Naive thymus-derived CD4-positive, alpha-beta T cell (primary cell): Measurements from ENCODE around the gene RRP15. TPM values are rescaled to one million over a fixed set of nuclear protein-coding genes. Genes with fewer than 3 reads are reported as not detected.

Experiments
- ATAC-seq: fragments of 150-1000 bp; cut with Tn5 transposase; 2 replicates; pipeline ENCODE4 v1.10.0; 2021; ENCODE audit warnings: mild to moderate bottlenecking, moderate library complexity
- CTCF ChIA-PET: fragments of 350-600 bp; sonication (Branson Sonifier 250); formaldehyde crosslinking; loops from one replicate; lab custom pipeline; 2021; ENCODE audit warnings: antibody characterized with exemption; lab: Charles Lee
- POLR2A ChIA-PET: fragments of 350-600 bp; sonication (Branson Sonifier 250); formaldehyde crosslinking; loops from one replicate; lab custom pipeline; 2021; ENCODE audit warnings: antibody characterized with exemption, inconsistent platforms; lab: Charles Lee
- DNase-seq, 9 donors: peaks; one replicate each; pipeline versions ENCODE4 v3.0.0 to v3.0.0-alpha.2; 2020 to 2022; ENCODE audit warnings: mixed read lengths in 1 of 9
- H3K27ac ChIP-seq: one replicate; pipeline ENCODE4 v1.7.0; 2013; ENCODE audit warnings: mild to moderate bottlenecking, low read depth, low read length, moderate library complexity
- H3K27me3 ChIP-seq, 2 donors: one replicate each; pipeline ENCODE4 v1.7.0; 2013; ENCODE audit warnings: low read length in 2 of 2, mild to moderate bottlenecking in 2 of 2, moderate library complexity in 2 of 2; ENCODE audit not compliant: control insufficient read depth in 2 of 2, insufficient read depth in 2 of 2
- H3K36me3 ChIP-seq, 3 experiments: 1 replicate in 2 of 3; 2 replicates in 1 of 3; pipeline ENCODE4 v1.7.0; 2013; ENCODE audit warnings: low read length in 3 of 3, mild to moderate bottlenecking in 3 of 3, moderate library complexity in 1 of 3; ENCODE audit not compliant: insufficient read depth in 3 of 3, control insufficient read depth in 2 of 3
- H3K4me1 ChIP-seq, 2 donors: one replicate each; pipeline ENCODE4 v1.7.0; 2013; ENCODE audit warnings: low read length in 2 of 2, mild to moderate bottlenecking in 2 of 2, moderate library complexity in 1 of 2; ENCODE audit not compliant: control insufficient read depth in 2 of 2, insufficient read depth in 2 of 2
- H3K4me3 ChIP-seq: 2 replicates; pipeline ENCODE4 v1.7.0; 2013; ENCODE audit warnings: mild to moderate bottlenecking, low read length
- H3K9me3 ChIP-seq, 3 experiments: 1 replicate in 2 of 3; 2 replicates in 1 of 3; pipeline ENCODE4 v1.7.0; 2013; ENCODE audit warnings: low read length in 3 of 3; ENCODE audit not compliant: control insufficient read depth in 2 of 3
- H3K27ac Mint-ChIP-seq, 9 donors: one replicate each; pipeline ENCODE4 v1.8.0; 2020 to 2022; ENCODE audit warnings: mixed read lengths in 9 of 9, mild to moderate bottlenecking in 8 of 9, moderate library complexity in 5 of 9, inconsistent platforms in 2 of 9
- H3K27me3 Mint-ChIP-seq, 5 donors: one replicate each; pipeline ENCODE4 v1.8.0; 2021 to 2022; ENCODE audit warnings: mixed read lengths in 5 of 5, mild to moderate bottlenecking in 1 of 5
- H3K36me3 Mint-ChIP-seq, 5 donors: one replicate each; pipeline ENCODE4 v1.8.0; 2020 to 2022; ENCODE audit warnings: mixed read lengths in 5 of 5, mild to moderate bottlenecking in 3 of 5, inconsistent platforms in 1 of 5
- H3K4me1 Mint-ChIP-seq, 7 donors: one replicate each; pipeline ENCODE4 v1.8.0; 2020 to 2022; ENCODE audit warnings: mixed read lengths in 7 of 7, mild to moderate bottlenecking in 3 of 7, inconsistent platforms in 1 of 7
- H3K4me3 Mint-ChIP-seq, 10 donors: one replicate each; pipeline ENCODE4 v1.8.0; 2020 to 2022; ENCODE audit warnings: mild to moderate bottlenecking in 10 of 10, mixed read lengths in 10 of 10, moderate library complexity in 6 of 10, inconsistent platforms in 2 of 10
- H3K9me3 Mint-ChIP-seq, 11 donors: one replicate each; pipeline ENCODE4 v1.8.0; 2020 to 2022; ENCODE audit warnings: mixed read lengths in 11 of 11, mild to moderate bottlenecking in 4 of 11, inconsistent platforms in 1 of 11, moderate library complexity in 1 of 11
- intact Hi-C, 2 donors: fragments of 100-400 bp; cut with micrococcal nuclease; formaldehyde crosslinking; loops; one replicate each; pipeline ENCODE4 v1.15.1; 2023
- polyA plus RNA-seq, 2 donors: library from polyadenylated mRNA; unstranded; fragments of 300-500 nt; fragmentation: Illumina TruSeq; gene quantifications; one replicate each; pipeline ENCODE4 v1.2.3, GENCODE V29; 2021
- total RNA-seq, 6 experiments: library from RNA in 5 of 6; stranded (reverse) in 5 of 6; gene quantifications; 1 replicate in 5 of 6; 2 replicates in 1 of 6; pipeline ENCODE4 v1.2.3 and lab custom pipeline; 2021 to 2026

The RRP15 gene
- total and polyA plus RNA-seq, 7 experiments from 2014 or later, result 12.4 to 19.0 (median 17.7) TPM

DNA sequence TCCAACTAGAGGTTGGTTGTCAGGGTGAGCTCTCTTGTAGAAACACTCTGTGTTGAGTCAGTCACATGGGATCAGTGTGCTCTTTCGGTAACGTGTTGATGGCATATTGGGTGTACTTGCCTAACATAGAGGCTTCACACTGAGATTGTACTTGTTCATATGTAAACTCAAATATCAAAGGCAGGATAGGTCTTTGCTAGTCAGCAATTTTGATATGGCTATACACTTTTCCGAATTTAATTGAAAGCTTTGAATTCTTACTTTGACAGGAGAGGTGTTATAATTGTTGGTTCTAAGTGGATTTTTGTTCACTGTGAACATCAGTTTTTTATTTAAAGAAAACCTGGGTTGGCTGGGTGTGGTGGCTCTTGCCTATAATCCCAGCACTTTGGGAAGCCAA lies 43.7 kb downstream of the RRP15 start:
- ChIA-PET CTCF (no interaction called here), POLR2A (no interaction called here)
- Histone ChIP-seq H3K4me1 (no peaks in the 10 kb centered on the region), H3K27ac (no peak overlapping the region), H3K27me3 (no peaks in the 10 kb centered on the region), H3K4me3 (no peak overlapping the region), H3K36me3 (peaks cover 0 to 14% (median 0%) of the 10 kb centered on the region in 3 experiments), H3K9me3 (no peaks in the 10 kb centered on the region)
- Mint-ChIP-seq H3K27ac (peak overlapping the region in 1 of 9 donors; percentile 13), H3K27me3 (no peaks in the 10 kb centered on the region), H3K36me3 (peaks cover 0 to 35% (median 11%) of the 10 kb centered on the region in 5 donors), H3K4me1 (peaks cover 0 to 3% (median 0%) of the 10 kb centered on the region in 7 donors), H3K4me3 (no peak overlapping the region), H3K9me3 (peaks cover 0 to 3% (median 0%) of the 10 kb centered on the region in 11 donors)
- DNase-seq (no peak), ATAC-seq (no peak)
- intact Hi-C loops, result no loop called here

DNA sequence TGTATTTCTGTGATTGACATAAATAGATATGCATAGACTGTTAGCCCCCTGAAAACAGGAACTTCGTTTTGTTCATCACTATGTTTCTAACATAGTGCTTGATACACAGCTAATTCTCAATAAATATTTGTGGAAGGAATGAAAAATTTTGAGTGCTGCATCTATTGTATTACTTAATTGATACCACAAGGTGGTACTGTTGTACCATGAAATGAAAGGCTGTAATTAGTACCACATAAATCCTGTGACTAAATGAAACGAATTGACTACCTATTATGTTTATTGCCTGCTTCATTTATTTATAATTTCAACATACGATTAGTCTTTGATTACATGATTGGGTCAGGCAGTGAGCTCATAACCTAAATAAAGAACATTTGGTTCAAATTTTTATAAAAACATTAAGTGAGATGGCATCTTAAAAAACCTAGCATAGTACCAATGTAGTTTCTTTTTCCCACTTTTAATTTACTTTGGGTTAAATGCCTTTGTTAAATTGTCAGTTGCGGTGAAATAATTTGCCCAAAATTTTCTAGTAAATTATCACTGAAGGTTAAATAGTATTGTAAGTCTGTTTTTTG lies 45.0 kb downstream of the RRP15 start:
- ChIA-PET CTCF (interaction anchor here (0.6 to 1.1 kb wide), 3 partner anchors 9 to 1449 kb away, joined by 3 read pairs; no protein-coding TSS in a partner anchor), POLR2A (no interaction called here)
- Histone ChIP-seq H3K4me1 (no peaks in the 10 kb centered on the region), H3K27ac (no peak overlapping the region), H3K36me3 (peaks cover 0 to 3% (median 0%) of the 10 kb centered on the region in 3 experiments), H3K9me3 (no peaks in the 10 kb centered on the region), H3K27me3 (no peaks in the 10 kb centered on the region), H3K4me3 (no peak overlapping the region)
- Mint-ChIP-seq H3K4me1 (peaks cover 0 to 3% (median 0%) of the 10 kb centered on the region in 7 donors), H3K4me3 (no peak overlapping the region), H3K27me3 (no peaks in the 10 kb centered on the region), H3K9me3 (peaks cover 0 to 3% (median 0%) of the 10 kb centered on the region in 11 donors), H3K27ac (no peak overlapping the region), H3K36me3 (peaks cover 0 to 30% (median 16%) of the 10 kb centered on the region in 5 donors)
- intact Hi-C loops, result loop anchor here (1.0 to 5.0 kb wide), 7 partner anchors 21 to 1482 kb away; no protein-coding TSS in a partner anchor
- ATAC-seq (peak; percentile 73), DNase-seq (peak in 4 of 9 donors; percentile 17 to 41 (median 32))

DNA sequence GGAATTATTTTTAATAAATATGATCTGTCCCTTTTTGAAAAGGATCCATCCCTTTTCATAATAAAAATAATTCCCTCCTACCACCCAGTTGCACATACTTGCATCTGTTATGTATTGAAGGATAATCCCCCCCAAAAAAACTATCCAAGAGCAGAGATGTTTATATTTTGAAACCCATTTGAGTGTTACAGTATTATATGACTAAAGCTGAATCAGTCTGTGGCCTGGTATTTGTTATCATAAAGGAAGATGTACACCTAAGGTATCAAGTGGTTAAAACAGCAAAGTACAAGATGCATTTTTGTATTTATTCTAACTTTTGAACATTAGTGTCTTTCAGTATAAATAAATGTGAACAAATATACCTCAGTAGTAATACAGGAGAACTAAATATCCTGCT lies 47.3 kb downstream of the RRP15 start:
- intact Hi-C loops, result loop anchor here in 1 of 2 donors (5.0 kb wide), 2 partner anchors 1330 to 1480 kb away; no protein-coding TSS in a partner anchor
- DNase-seq, result no peak
- Histone ChIP-seq H3K27ac (no peak overlapping the region), H3K4me1 (no peaks in the 10 kb centered on the region), H3K9me3 (no peaks in the 10 kb centered on the region), H3K27me3 (no peaks in the 10 kb centered on the region), H3K36me3 (peaks cover 0 to 3% (median 0%) of the 10 kb centered on the region in 3 experiments), H3K4me3 (no peak overlapping the region)
- no peak for ATAC-seq
- peaks cover 0 to 27% (median 10%) of the 10 kb centered on the region in 5 donors for H3K36me3 Mint-ChIP-seq
- H3K27me3 Mint-ChIP-seq, result no peaks in the 10 kb centered on the region
- POLR2A ChIA-PET, result no interaction called here
- CTCF ChIA-PET, result no interaction called here
- no peak overlapping the region for H3K27ac Mint-ChIP-seq
- no peaks in the 10 kb centered on the region for H3K4me1 Mint-ChIP-seq
- H3K9me3 Mint-ChIP-seq, result peaks cover 0 to 2% (median 0%) of the 10 kb centered on the region in 11 donors
- H3K4me3 Mint-ChIP-seq, result no peak overlapping the region

DNA sequence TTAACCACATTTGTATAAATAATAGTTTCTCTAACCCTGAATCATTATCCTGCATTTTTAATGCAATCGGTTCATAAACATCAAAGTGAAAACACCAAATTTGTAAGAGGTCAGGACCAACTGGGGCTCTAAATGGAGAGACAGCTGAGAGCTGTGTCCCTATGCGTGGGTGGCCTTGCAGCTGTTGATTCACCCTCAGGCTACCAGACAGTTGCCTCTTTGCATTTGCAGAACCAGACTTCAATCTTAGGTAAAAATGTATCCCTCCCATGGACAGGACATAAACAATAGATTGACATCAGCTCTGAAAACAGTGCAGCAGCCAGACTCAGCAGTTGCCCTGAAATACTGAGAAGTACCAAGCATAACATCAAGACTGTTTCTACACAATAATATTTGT lies 51.2 kb downstream of the RRP15 start:
- H3K9me3 Mint-ChIP-seq, result no peaks in the 10 kb centered on the region
- no peaks in the 10 kb centered on the region for H3K4me1 Mint-ChIP-seq
- H3K4me1 ChIP-seq, result no peaks in the 10 kb centered on the region
- no peak overlapping the region for H3K27ac ChIP-seq
- H3K36me3 Mint-ChIP-seq, result peaks cover 0 to 27% (median 16%) of the 10 kb centered on the region in 5 donors
- H3K4me3 ChIP-seq, result no peak overlapping the region
- no peak for ATAC-seq
- H3K27ac Mint-ChIP-seq, result no peak overlapping the region
- H3K9me3 ChIP-seq, result no peaks in the 10 kb centered on the region
- peaks cover 0 to 3% (median 0%) of the 10 kb centered on the region in 3 experiments for H3K36me3 ChIP-seq
- intact Hi-C loops, result no loop called here
- H3K4me3 Mint-ChIP-seq, result no peak overlapping the region
- DNase-seq, result no peak
- H3K27me3 Mint-ChIP-seq, result peaks cover 0 to 4% (median 0%) of the 10 kb centered on the region in 5 donors
- H3K27me3 ChIP-seq, result no peaks in the 10 kb centered on the region
- CTCF ChIA-PET, result no interaction called here
- POLR2A ChIA-PET, result no interaction called here

DNA sequence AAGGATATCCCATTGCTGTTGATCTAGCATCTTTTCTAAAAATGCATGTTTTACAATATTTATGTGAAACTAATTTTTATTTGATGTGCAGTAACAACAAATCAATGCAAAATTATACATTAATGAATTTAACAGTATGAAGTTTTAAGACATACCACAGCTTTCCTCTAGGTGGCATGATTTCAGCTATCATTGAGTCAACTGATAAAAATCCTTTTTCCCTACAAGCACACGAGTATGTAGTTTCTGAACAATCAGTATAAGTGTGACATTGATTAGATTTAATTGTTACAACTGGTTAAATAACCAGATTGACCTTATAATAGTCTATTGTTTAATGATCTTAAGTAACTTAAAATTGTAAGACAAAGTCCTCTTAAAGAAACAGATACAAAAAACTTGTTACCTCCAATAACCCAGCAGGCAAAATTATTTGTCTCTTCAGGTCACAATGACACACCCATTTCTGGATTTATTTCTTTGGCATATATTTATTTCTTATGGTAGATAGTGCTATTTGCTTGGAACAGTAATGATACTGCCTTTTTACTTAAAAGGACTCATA lies 54.3 kb downstream of the RRP15 start:
- Histone ChIP-seq H3K4me1 (peaks cover 0 to 3% of the 10 kb centered on the region in 2 donors), H3K36me3 (peaks cover 0 to 3% (median 0%) of the 10 kb centered on the region in 3 experiments), H3K27me3 (peaks cover 0 to 3% of the 10 kb centered on the region in 2 donors), H3K9me3 (no peaks in the 10 kb centered on the region), H3K27ac (no peak overlapping the region), H3K4me3 (no peak overlapping the region)
- Mint-ChIP-seq H3K36me3 (peaks cover 0 to 39% (median 13%) of the 10 kb centered on the region in 5 donors), H3K4me3 (no peak overlapping the region), H3K4me1 (no peaks in the 10 kb centered on the region), H3K27ac (no peak overlapping the region), H3K27me3 (peaks cover 0 to 16% (median 9%) of the 10 kb centered on the region in 5 donors), H3K9me3 (no peaks in the 10 kb centered on the region)
- CTCF ChIA-PET, result interaction anchor here (0.6 to 1.3 kb wide), 2 partner anchors 10 to 17 kb away, joined by 3 to 4 read pairs; no protein-coding TSS in a partner anchor
- DNase-seq (no peak), ATAC-seq (no peak)
- POLR2A ChIA-PET, result interaction anchor here (0.6 kb wide), 1 partner anchor 21 kb away, joined by 4 read pairs; no protein-coding TSS in a partner anchor
- intact Hi-C loops, result loop anchor here in 1 of 2 donors (1.0 kb wide), 1 partner anchor 12 kb away; no protein-coding TSS in a partner anchor

DNA sequence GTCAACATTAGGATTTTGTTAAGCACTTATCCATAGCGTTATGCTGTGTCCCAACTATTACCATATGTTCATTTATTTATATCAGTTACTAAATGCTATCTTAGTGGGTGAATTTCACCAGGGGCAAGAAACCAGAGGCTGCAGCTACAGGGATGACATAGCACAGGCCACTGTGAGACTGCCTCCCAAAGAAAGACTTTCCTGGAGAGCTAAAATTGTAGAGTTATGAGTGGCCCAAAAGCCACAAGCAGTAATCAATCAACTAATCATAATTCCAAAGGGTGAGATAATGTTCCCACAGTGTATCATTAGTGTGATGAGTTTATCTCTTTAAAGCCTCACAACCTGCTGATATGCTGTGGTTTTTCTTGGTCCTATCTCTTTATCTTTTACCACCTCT lies 56.2 kb downstream of the RRP15 start:
- Histone ChIP-seq H3K27me3 (peaks cover 0 to 3% of the 10 kb centered on the region in 2 donors), H3K4me1 (peaks cover 4 to 16% of the 10 kb centered on the region in 2 donors), H3K4me3 (no peak overlapping the region), H3K36me3 (peaks cover 0 to under 1% (median 0%) of the 10 kb centered on the region in 3 experiments), H3K27ac (no peak overlapping the region), H3K9me3 (no peaks in the 10 kb centered on the region)
- H3K4me3 Mint-ChIP-seq, result no peak overlapping the region
- POLR2A ChIA-PET, result no interaction called here
- ATAC-seq (no peak), DNase-seq (no peak)
- CTCF ChIA-PET, result no interaction called here
- H3K9me3 Mint-ChIP-seq, result no peaks in the 10 kb centered on the region
- peaks cover 4 to 19% (median 12%) of the 10 kb centered on the region in 5 donors for H3K27me3 Mint-ChIP-seq
- peaks cover 3 to 5% (median 4%) of the 10 kb centered on the region in 7 donors for H3K4me1 Mint-ChIP-seq
- peaks cover 0 to 30% (median 13%) of the 10 kb centered on the region in 5 donors for H3K36me3 Mint-ChIP-seq
- intact Hi-C loops, result loop anchor here in 1 of 2 donors (10.0 kb wide), 1 partner anchor 833 kb away; the partner anchor contains the start of gene LYPLAL1
- no peak overlapping the region for H3K27ac Mint-ChIP-seq
